ENCODE measurements around the gene OXT.
"Not testable (repeated sequence)": the region's sequence is repeated elsewhere in the genome, so short reads cannot be mapped to it uniquely, and the experiment has no call there.

OXT gene

GRCh38 chr20:3071610-3072529 lies at the start of gene OXT:
Gene OXT (plus strand): TSS chr20:3071620. CDS start chr20:3071656, 36 bp downstream.
- H3K4me3 ChIP-seq (ENCODE audit: low read depth in 1 of 5, low read length in 5 of 5): peak within 1 kb of the TSS in 4 of 5 donors; percentile 56 to 67 (median 62)
- H3K36me3 ChIP-seq (ENCODE audit: control insufficient read depth in 5 of 5, insufficient read depth in 5 of 5, low read length in 5 of 5): no peaks in the 10 kb centered on the region
- H3K9ac ChIP-seq (ENCODE audit: low read length in 5 of 5): peak within 1 kb of the TSS in 4 of 5 donors; percentile 8 to 67 (median 41)
- peaks cover 0 to 2% (median 0%) of the 10 kb centered on the region in 5 donors for H3K27me3 ChIP-seq (ENCODE audit: control insufficient read depth in 5 of 5, insufficient read depth in 4 of 5, low read length in 5 of 5)
- no peak within 1 kb of the TSS for H3K27ac ChIP-seq (ENCODE audit: low read depth, low read length)
- peaks cover 2 to 42% (median 28%) of the 10 kb centered on the region in 5 donors for H3K4me1 ChIP-seq (ENCODE audit: control insufficient read depth in 5 of 5, insufficient read depth in 5 of 5, low read length in 5 of 5)
- no peaks in the 10 kb centered on the region for H3K9me3 ChIP-seq (ENCODE audit: control insufficient read depth in 5 of 5, low read length in 5 of 5)

GRCh38 chr20:3021777-3022176 lies 49.6 kb upstream of the OXT start:
- Histone ChIP-seq H3K36me3 (ENCODE audit: control insufficient read depth in 5 of 5, insufficient read depth in 5 of 5, low read length in 5 of 5) (peaks cover 15 to 70% (median 64%) of the 10 kb centered on the region in 5 donors), H3K9ac (ENCODE audit: low read length in 5 of 5) (no peak overlapping the region), H3K4me1 (ENCODE audit: control insufficient read depth in 5 of 5, insufficient read depth in 5 of 5, low read length in 5 of 5) (no peaks in the 10 kb centered on the region)

GRCh38 chr20:3022559-3023490 lies 48.6 kb upstream of the OXT start:
- H3K27ac ChIP-seq (ENCODE audit: low read depth, low read length); H3K4me3 ChIP-seq (ENCODE audit: low read depth in 1 of 5, low read length in 5 of 5); H3K4me1 ChIP-seq (ENCODE audit: control insufficient read depth in 5 of 5, insufficient read depth in 5 of 5, low read length in 5 of 5); H3K9ac ChIP-seq (ENCODE audit: low read length in 5 of 5); H3K27me3 ChIP-seq (ENCODE audit: control insufficient read depth in 5 of 5, insufficient read depth in 4 of 5, low read length in 5 of 5); H3K9me3 ChIP-seq (ENCODE audit: control insufficient read depth in 5 of 5, low read length in 5 of 5): not testable (repeated sequence)
- peaks cover 8 to 74% (median 67%) of the 10 kb centered on the region in 5 donors for H3K36me3 ChIP-seq (ENCODE audit: control insufficient read depth in 5 of 5, insufficient read depth in 5 of 5, low read length in 5 of 5)

More at GRCh38 chr20:3021777-3022176, 49.6 kb upstream of the OXT start:
- H3K27ac ChIP-seq (ENCODE audit: low read depth, low read length): no peak overlapping the region
- no peaks in the 10 kb centered on the region for H3K27me3 ChIP-seq (ENCODE audit: control insufficient read depth in 5 of 5, insufficient read depth in 4 of 5, low read length in 5 of 5)
- H3K9me3 ChIP-seq (ENCODE audit: control insufficient read depth in 5 of 5, low read length in 5 of 5): no peaks in the 10 kb centered on the region
- no peak overlapping the region for H3K4me3 ChIP-seq (ENCODE audit: low read depth in 1 of 5, low read length in 5 of 5)

- Histone ChIP-seq H3K36me3 (ENCODE audit: control insufficient read depth in 5 of 5, insufficient read depth in 5 of 5, low read length in 5 of 5) (peaks cover 9 to 79% (median 65%) of the 10 kb centered on the region in 5 donors), H3K4me1 (ENCODE audit: control insufficient read depth in 5 of 5, insufficient read depth in 5 of 5, low read length in 5 of 5) (peaks cover under 1 to 9% (median 3%) of the 10 kb centered on the region in 5 donors), H3K9ac (ENCODE audit: low read length in 5 of 5) (no peak overlapping the region), H3K4me3 (ENCODE audit: low read depth in 1 of 5, low read length in 5 of 5) (no peak overlapping the region), H3K9me3 (ENCODE audit: control insufficient read depth in 5 of 5, low read length in 5 of 5) (no peaks in the 10 kb centered on the region), H3K27me3 (ENCODE audit: control insufficient read depth in 5 of 5, insufficient read depth in 4 of 5, low read length in 5 of 5) (no peaks in the 10 kb centered on the region), H3K27ac (ENCODE audit: low read depth, low read length) (no peak overlapping the region)
Measured at GRCh38 chr20:3027987-3028386, 43.4 kb upstream of the OXT start.

GRCh38 chr20:3031524-3032147 lies 39.8 kb upstream of the OXT start:
- H3K4me1 ChIP-seq (ENCODE audit: control insufficient read depth in 5 of 5, insufficient read depth in 5 of 5, low read length in 5 of 5): peaks cover 2 to 13% (median 7%) of the 10 kb centered on the region in 5 donors
- H3K36me3 ChIP-seq (ENCODE audit: control insufficient read depth in 5 of 5, insufficient read depth in 5 of 5, low read length in 5 of 5): peaks cover 2 to 74% (median 57%) of the 10 kb centered on the region in 5 donors
- H3K9me3 ChIP-seq (ENCODE audit: control insufficient read depth in 5 of 5, low read length in 5 of 5): no peaks in the 10 kb centered on the region
- H3K4me3 ChIP-seq (ENCODE audit: low read depth in 1 of 5, low read length in 5 of 5): no peak overlapping the region
- H3K9ac ChIP-seq (ENCODE audit: low read length in 5 of 5): no peak overlapping the region
- H3K27me3 ChIP-seq (ENCODE audit: control insufficient read depth in 5 of 5, insufficient read depth in 4 of 5, low read length in 5 of 5): no peaks in the 10 kb centered on the region
- H3K27ac ChIP-seq (ENCODE audit: low read depth, low read length): no peak overlapping the region

GRCh38 chr20:3032624-3033023 lies 38.8 kb upstream of the OXT start:
- Histone ChIP-seq H3K4me3 (ENCODE audit: low read depth in 1 of 5, low read length in 5 of 5) (no peak overlapping the region), H3K27ac (ENCODE audit: low read depth, low read length) (no peak overlapping the region), H3K9me3 (ENCODE audit: control insufficient read depth in 5 of 5, low read length in 5 of 5) (no peaks in the 10 kb centered on the region), H3K36me3 (ENCODE audit: control insufficient read depth in 5 of 5, insufficient read depth in 5 of 5, low read length in 5 of 5) (peaks cover 2 to 74% (median 57%) of the 10 kb centered on the region in 5 donors), H3K9ac (ENCODE audit: low read length in 5 of 5) (peak overlapping the region in 1 of 5 donors; percentile 25), H3K4me1 (ENCODE audit: control insufficient read depth in 5 of 5, insufficient read depth in 5 of 5, low read length in 5 of 5) (peaks cover 2 to 13% (median 7%) of the 10 kb centered on the region in 5 donors), H3K27me3 (ENCODE audit: control insufficient read depth in 5 of 5, insufficient read depth in 4 of 5, low read length in 5 of 5) (no peaks in the 10 kb centered on the region)

GRCh38 chr20:3037654-3038053 lies 33.8 kb upstream of the OXT start:
- H3K9me3 ChIP-seq (ENCODE audit: control insufficient read depth in 5 of 5, low read length in 5 of 5): no peaks in the 10 kb centered on the region
- peaks cover 2 to 19% (median 19%) of the 10 kb centered on the region in 5 donors for H3K4me1 ChIP-seq (ENCODE audit: control insufficient read depth in 5 of 5, insufficient read depth in 5 of 5, low read length in 5 of 5)
- H3K36me3 ChIP-seq (ENCODE audit: control insufficient read depth in 5 of 5, insufficient read depth in 5 of 5, low read length in 5 of 5): peaks cover 5 to 72% (median 60%) of the 10 kb centered on the region in 5 donors
- H3K27me3 ChIP-seq (ENCODE audit: control insufficient read depth in 5 of 5, insufficient read depth in 4 of 5, low read length in 5 of 5): no peaks in the 10 kb centered on the region
- no peak overlapping the region for H3K9ac ChIP-seq (ENCODE audit: low read length in 5 of 5)
- no peak overlapping the region for H3K4me3 ChIP-seq (ENCODE audit: low read depth in 1 of 5, low read length in 5 of 5)
- H3K27ac ChIP-seq (ENCODE audit: low read depth, low read length): no peak overlapping the region

- H3K9me3 ChIP-seq (ENCODE audit: control insufficient read depth in 5 of 5, low read length in 5 of 5): no peaks in the 10 kb centered on the region
- no peak overlapping the region for H3K4me3 ChIP-seq (ENCODE audit: low read depth in 1 of 5, low read length in 5 of 5)
Measured at GRCh38 chr20:3038454-3038853, 33.0 kb upstream of the OXT start.

GRCh38 chr20:3039426-3039825 lies 32.0 kb upstream of the OXT start:
- Histone ChIP-seq H3K9ac (ENCODE audit: low read length in 5 of 5) (no peak overlapping the region), H3K9me3 (ENCODE audit: control insufficient read depth in 5 of 5, low read length in 5 of 5) (no peaks in the 10 kb centered on the region), H3K4me1 (ENCODE audit: control insufficient read depth in 5 of 5, insufficient read depth in 5 of 5, low read length in 5 of 5) (peaks cover 0 to 18% (median 16%) of the 10 kb centered on the region in 5 donors), H3K36me3 (ENCODE audit: control insufficient read depth in 5 of 5, insufficient read depth in 5 of 5, low read length in 5 of 5) (peaks cover 5 to 64% (median 60%) of the 10 kb centered on the region in 5 donors), H3K27ac (ENCODE audit: low read depth, low read length) (no peak overlapping the region), H3K27me3 (ENCODE audit: control insufficient read depth in 5 of 5, insufficient read depth in 4 of 5, low read length in 5 of 5) (no peaks in the 10 kb centered on the region), H3K4me3 (ENCODE audit: low read depth in 1 of 5, low read length in 5 of 5) (no peak overlapping the region)

More at GRCh38 chr20:3038454-3038853, 33.0 kb upstream of the OXT start:
- Histone ChIP-seq H3K36me3 (ENCODE audit: control insufficient read depth in 5 of 5, insufficient read depth in 5 of 5, low read length in 5 of 5) (peaks cover 5 to 67% (median 60%) of the 10 kb centered on the region in 5 donors), H3K4me1 (ENCODE audit: control insufficient read depth in 5 of 5, insufficient read depth in 5 of 5, low read length in 5 of 5) (peaks cover 0 to 18% (median 16%) of the 10 kb centered on the region in 5 donors), H3K27ac (ENCODE audit: low read depth, low read length) (no peak overlapping the region), H3K27me3 (ENCODE audit: control insufficient read depth in 5 of 5, insufficient read depth in 4 of 5, low read length in 5 of 5) (no peaks in the 10 kb centered on the region), H3K9ac (ENCODE audit: low read length in 5 of 5) (no peak overlapping the region)
